ENCODE results near the gene MYMK. TPM values are rescaled to one million over a fixed set of nuclear protein-coding genes. Genes with fewer than 3 reads are reported as not detected.

MYMK gene
- total and polyA plus RNA-seq, 2 of the 4 experiments (the other 2 are of a cell fraction): not detected

DNA sequence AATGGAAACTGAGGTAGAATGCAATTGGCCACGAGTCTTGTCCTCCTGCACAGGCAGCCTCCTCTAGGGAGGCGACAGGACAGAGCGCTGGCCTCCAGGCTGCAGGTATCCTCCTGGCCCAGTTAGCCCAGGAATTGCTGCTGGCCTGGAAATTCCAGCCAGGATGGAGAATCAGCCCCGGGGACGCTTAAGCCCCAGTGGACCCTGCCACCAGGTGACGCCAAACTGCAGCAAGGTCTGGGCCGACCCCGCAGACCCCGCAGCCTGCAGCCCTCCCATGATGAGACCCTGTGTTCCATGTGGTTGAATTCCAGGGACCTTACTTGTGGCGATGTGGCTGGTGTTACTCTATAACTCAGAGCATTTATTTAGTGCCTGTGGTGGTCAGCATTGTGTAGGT is 57.7 kb downstream of the MYMK start:
- Histone ChIP-seq H3K4me3 (ENCODE audit: insufficient read depth, low read depth, low read length) (no peak overlapping the region), H3K9ac (ENCODE audit: low read depth, low read length) (no peak overlapping the region), H2BK20ac (ENCODE audit: low read depth, low read length) (no peak overlapping the region), H3K18ac (ENCODE audit: low read depth, low read length) (no peak overlapping the region), H3K9me3 (ENCODE audit: control insufficient read depth, insufficient read depth, low read length) (no peaks in the 10 kb centered on the region), H3K14ac (replicated peaks; ENCODE audit: low read depth, low read length) (no peak overlapping the region), H2AFZ (replicated peaks; ENCODE audit: low read length, poor library complexity) (no peak overlapping the region), H2AK5ac (ENCODE audit: low read depth, low read length) (no peak overlapping the region), H3K56ac (ENCODE audit: extremely low read depth, insufficient read depth, low read length) (no peak overlapping the region), H2BK15ac (ENCODE audit: low read depth, low read length) (no peak overlapping the region), H3K9me1 (ENCODE audit: insufficient read depth, low read length) (no peaks in the 10 kb centered on the region), H2BK120ac (ENCODE audit: low read depth, low read length) (no peak overlapping the region), H2AK9ac (replicated peaks; ENCODE audit: low read depth, low read length, poor library complexity) (no peak overlapping the region), H3K4me2 (ENCODE audit: low read depth, low read length) (no peak overlapping the region), H3K4ac (ENCODE audit: low read depth, low read length) (no peak overlapping the region), H4K91ac (ENCODE audit: insufficient read depth, low read depth, low read length) (no peak overlapping the region), H4K5ac (ENCODE audit: low read depth, low read length) (no peak overlapping the region), H3K27me3 (ENCODE audit: control insufficient read depth, insufficient read depth, low read length) (no peaks in the 10 kb centered on the region), H2BK5ac (ENCODE audit: low read depth, low read length, poor library complexity, severe bottlenecking) (no peak overlapping the region), H3K36me3 (ENCODE audit: control insufficient read depth, insufficient read depth, low read length) (peaks cover 9% of the 10 kb centered on the region), H3K4me1 (ENCODE audit: control insufficient read depth, insufficient read depth, low read length) (no peaks in the 10 kb centered on the region), H4K20me1 (ENCODE audit: insufficient read depth, low read length) (no peaks in the 10 kb centered on the region), H3K27ac (ENCODE audit: insufficient read depth, low read length) (no peak overlapping the region), H3K23ac (ENCODE audit: low read depth, low read length) (no peak overlapping the region), H4K8ac (ENCODE audit: low read depth in 2 of 2, low read length in 2 of 2) (no peak overlapping the region), H3K79me1 (ENCODE audit: low read depth in 1 of 2, low read length in 2 of 2) (no peaks in the 10 kb centered on the region; a peak in 1 of 4 replicates)
- dilution Hi-C loops (cut with HindIII; ENCODE audit: low sequenced_read_pairs, unreplicated experiment) (no loop called here), intact Hi-C loops (cut with micrococcal nuclease) (no loop called here), in situ Hi-C loops (cut with MboI; ENCODE audit: low sequenced_read_pairs) (no loop called here)
- DNase-seq (no peak), ATAC-seq (ENCODE audit: low read depth) (no peak)
- TF ChIP-seq RFX5 (IDR thresholded peaks at IDR 0.05; ENCODE audit: low read depth, low read length) (no peak), BHLHE40 (IDR thresholded peaks at IDR 0.05; ENCODE audit: low read depth, low read length) (no peak), MAZ (IDR thresholded peaks at IDR 0.05; ENCODE audit: borderline replicate concordance, low read depth, low read length) (no peak), POLR2A (IDR thresholded peaks at IDR 0.05; ENCODE audit: low read depth, low read length) (no peak), SMC3 (IDR thresholded peaks at IDR 0.05; ENCODE audit: low read depth, low read length) (no peak), MXI1 (IDR thresholded peaks at IDR 0.05; ENCODE audit: borderline replicate concordance, low read depth, low read length) (no peak), FOS (IDR thresholded peaks at IDR 0.05; ENCODE audit: low read depth, low read length) (no peak), RAD21 (IDR thresholded peaks at IDR 0.05; ENCODE audit: low read length) (no peak), MAFK (IDR thresholded peaks at IDR 0.05; ENCODE audit: low read depth, low read length) (no peak), NFE2L2 (IDR thresholded peaks at IDR 0.05; ENCODE audit: low read depth, low read length) (no peak), RCOR1 (IDR thresholded peaks at IDR 0.05; ENCODE audit: insufficient replicate concordance, low read length) (no peak), CEBPB (IDR thresholded peaks at IDR 0.05; ENCODE audit: low read depth, low read length) (no peak), CHD1 (IDR thresholded peaks at IDR 0.05; ENCODE audit: low read depth, low read length) (no peak)
- TF ChIP-seq, protein P1, sequence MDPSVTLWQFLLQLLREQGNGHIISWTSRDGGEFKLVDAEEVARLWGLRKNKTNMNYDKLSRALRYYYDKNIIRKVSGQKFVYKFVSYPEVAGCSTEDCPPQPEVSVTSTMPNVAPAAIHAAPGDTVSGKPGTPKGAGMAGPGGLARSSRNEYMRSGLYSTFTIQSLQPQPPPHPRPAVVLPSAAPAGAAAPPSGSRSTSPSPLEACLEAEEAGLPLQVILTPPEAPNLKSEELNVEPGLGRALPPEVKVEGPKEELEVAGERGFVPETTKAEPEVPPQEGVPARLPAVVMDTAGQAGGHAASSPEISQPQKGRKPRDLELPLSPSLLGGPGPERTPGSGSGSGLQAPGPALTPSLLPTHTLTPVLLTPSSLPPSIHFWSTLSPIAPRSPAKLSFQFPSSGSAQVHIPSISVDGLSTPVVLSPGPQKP (IDR thresholded peaks at IDR 0.05; ENCODE audit: borderline replicate concordance, low read depth, low read length): no peak
- TF ChIP-seq, protein P2, sequence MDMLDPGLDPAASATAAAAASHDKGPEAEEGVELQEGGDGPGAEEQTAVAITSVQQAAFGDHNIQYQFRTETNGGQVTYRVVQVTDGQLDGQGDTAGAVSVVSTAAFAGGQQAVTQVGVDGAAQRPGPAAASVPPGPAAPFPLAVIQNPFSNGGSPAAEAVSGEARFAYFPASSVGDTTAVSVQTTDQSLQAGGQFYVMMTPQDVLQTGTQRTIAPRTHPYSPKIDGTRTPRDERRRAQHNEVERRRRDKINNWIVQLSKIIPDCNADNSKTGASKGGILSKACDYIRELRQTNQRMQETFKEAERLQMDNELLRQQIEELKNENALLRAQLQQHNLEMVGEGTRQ (IDR thresholded peaks at IDR 0.05; ENCODE audit: low read depth, low read length): no peak
- TF ChIP-seq, protein P3, sequence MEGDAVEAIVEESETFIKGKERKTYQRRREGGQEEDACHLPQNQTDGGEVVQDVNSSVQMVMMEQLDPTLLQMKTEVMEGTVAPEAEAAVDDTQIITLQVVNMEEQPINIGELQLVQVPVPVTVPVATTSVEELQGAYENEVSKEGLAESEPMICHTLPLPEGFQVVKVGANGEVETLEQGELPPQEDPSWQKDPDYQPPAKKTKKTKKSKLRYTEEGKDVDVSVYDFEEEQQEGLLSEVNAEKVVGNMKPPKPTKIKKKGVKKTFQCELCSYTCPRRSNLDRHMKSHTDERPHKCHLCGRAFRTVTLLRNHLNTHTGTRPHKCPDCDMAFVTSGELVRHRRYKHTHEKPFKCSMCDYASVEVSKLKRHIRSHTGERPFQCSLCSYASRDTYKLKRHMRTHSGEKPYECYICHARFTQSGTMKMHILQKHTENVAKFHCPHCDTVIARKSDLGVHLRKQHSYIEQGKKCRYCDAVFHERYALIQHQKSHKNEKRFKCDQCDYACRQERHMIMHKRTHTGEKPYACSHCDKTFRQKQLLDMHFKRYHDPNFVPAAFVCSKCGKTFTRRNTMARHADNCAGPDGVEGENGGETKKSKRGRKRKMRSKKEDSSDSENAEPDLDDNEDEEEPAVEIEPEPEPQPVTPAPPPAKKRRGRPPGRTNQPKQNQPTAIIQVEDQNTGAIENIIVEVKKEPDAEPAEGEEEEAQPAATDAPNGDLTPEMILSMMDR (conservative IDR thresholded peaks at IDR 0.05; ENCODE audit: low read depth, low read length): no peak
- no TSS peak for BruUV-seq (replicated peaks)
- 45% methylated on average over 6 of the region's 10 CpGs; no CpG with 5 or more reads in 1 of the 2 experiments for WGBS, 2 experiments (ENCODE audit: extremely low coverage in 2 of 2, insufficient read length in 1 of 2)
- CTCF ChIA-PET: no interaction called here
- POLR2A ChIA-PET (ENCODE audit: unreplicated experiment): no interaction called here
